Cardiac fibroblast (primary cell): ENCODE measurements around the gene TNIK.

Experiments used
- DNase-seq, 2 donors: peaks; one replicate each; pipeline versions ENCODE4 v3.0.0 to v3.0.0-alpha.2; 2010; ENCODE audit warnings: low read depth in 2 of 2
- H3K4me3 ChIP-seq, 2 donors: replicated peaks in 1 of 2; 1 replicate in 1 of 2; 2 replicates in 1 of 2; pipeline ENCODE4 v1.5.1; 2011; ENCODE audit warnings: low read depth in 2 of 2, low read length in 2 of 2, mild to moderate bottlenecking in 2 of 2, moderate library complexity in 1 of 2
- CTCF ChIP-seq: IDR thresholded peaks from one replicate; pipeline ENCODE4 v1.5.1; 2011; ENCODE audit warnings: low read depth, mild to moderate bottlenecking, low read length, inconsistent platforms

Gene TNIK

DNA sequence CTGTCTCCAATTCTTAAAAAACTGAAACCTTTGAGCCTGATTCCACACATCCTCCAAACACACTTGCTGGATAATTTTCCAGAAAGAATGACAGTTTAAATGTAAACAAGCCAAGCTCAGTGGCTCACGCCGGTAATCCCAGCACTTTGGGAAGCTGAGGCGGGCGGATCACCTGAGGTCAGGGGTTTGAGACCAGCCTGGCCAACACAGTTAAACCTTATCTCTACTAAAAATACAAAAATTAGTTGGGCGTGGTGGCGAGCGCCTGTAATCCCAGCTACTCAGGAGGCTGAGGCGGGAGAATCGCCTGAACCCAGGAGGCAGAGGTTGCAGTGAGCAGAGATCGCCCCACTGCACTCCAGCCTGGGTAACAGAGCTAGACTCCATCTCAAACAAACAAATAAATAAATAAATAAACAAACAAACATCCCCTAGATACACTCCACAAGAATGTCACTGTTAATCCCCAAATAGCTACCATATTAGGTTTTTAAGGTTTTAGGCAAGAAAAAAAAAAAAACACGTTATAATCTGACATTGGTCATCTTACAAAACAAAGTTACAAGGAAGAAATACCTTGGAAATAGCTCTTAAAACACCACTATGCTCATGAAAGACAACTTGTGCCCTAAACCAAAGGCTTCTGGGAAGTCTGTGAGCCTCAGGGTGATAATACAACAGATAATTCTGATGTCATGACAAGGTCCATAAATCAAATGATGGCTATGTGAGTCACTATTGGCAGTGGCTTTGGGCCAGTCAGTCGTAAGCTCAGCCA is 13.2 kb downstream of the TNIK start:
- TF ChIP-seq CTCF: no peak
- peak in 1 of 2 donors; percentile 77 for DNase-seq
- no peak overlapping the region for H3K4me3 ChIP-seq

DNA sequence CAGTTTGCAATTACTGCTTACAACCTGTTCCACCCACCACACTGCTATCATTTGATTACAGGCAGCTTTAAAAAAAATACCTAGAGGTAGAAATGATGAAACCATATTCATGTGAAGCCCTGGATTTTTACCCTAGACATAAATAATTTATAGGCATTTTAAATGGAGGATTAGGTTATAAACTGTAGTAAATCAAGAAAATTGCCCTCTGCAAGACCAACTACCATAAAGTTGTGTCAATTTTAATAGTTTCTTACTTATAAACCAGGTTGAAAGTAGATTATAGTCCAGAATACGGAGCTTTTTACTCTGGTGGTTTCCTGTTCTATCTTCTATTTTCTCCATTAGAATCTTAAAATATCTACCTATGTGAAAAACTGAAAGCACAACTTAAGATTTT is 13.9 kb downstream of the TNIK start:
- H3K4me3 ChIP-seq: no peak overlapping the region
- TF ChIP-seq CTCF: no peak
- DNase-seq: no peak

GRCh38 chr3:171445620-171446204 is 14.5 kb downstream of the TNIK start:
- H3K4me3 ChIP-seq: no peak overlapping the region
- no peak for TF ChIP-seq CTCF
- no peak for DNase-seq

- DNase-seq: no peak
- no peak for TF ChIP-seq CTCF
- H3K4me3 ChIP-seq: no peak overlapping the region
These were observed 16.1 kb downstream of the TNIK start for GRCh38 chr3:171444001-171444690.

DNA sequence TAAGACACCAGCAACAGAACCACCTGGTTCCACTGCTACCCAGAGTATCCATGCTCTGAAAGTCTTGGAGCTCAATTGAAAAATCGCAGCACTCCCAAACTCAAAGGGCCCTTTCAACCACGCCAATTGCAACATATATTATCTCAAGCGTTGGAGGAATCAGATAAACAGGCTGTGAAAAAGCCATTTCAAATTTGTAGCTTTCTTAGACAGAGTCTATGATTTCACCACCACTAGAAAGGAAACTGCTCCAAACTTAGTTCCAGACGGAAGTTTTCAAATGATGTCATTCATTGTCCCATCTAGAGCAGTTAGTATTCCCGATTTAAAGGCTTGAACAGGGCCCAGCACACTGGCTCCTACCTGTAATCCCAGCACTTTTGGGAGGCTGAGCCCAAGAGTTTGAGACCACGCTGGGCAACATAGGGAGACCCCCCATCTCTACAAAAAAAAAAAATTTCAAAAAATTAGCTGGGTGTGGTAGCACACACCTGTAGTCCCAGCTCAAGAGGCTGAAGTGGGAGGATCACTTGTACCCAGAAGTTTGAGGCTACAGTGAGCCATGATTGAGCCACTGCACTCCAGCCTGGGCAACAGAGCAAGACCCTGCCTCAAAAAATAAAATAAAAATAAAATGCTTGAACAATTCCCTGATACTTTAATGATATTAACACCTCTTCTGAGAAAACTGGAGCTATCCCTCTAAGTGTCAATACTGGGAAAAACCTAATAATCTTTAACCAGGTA is 16.8 kb downstream of the TNIK start:
- TF ChIP-seq CTCF: no peak
- DNase-seq: peak; percentile 50 to 77
- no peak overlapping the region for H3K4me3 ChIP-seq

GRCh38 chr3:171442184-171442583 is 18.0 kb downstream of the TNIK start:
- no peak for DNase-seq
- TF ChIP-seq CTCF: no peak

More at GRCh38 chr3:171442184-171442583, 18.0 kb downstream of the TNIK start:
- H3K4me3 ChIP-seq: no peak overlapping the region
